T1000 (cell line): ENCODE results near the gene ST6GALNAC1.

ENCODE experiments used
- DNase-seq: peaks from one replicate; lab custom pipeline; 2025; ENCODE audit warnings: mixed read lengths; lab: John Stamatoyannopoulos, UW

ST6GALNAC1 gene

GRCh38 chr17:76643553-76644148 is at the start of gene ST6GALNAC1:
TSS of gene ST6GALNAC1 (minus strand) at chr17:76643757. CDS start at chr17:76643638, 119 bp downstream.
- no peak for DNase-seq

- DNase-seq: no peak
Measured at GRCh38 chr17:76691379-76692191, 48.0 kb upstream of the ST6GALNAC1 start.

- no peak for DNase-seq
Measured at GRCh38 chr17:76690596-76691280, 47.2 kb upstream of the ST6GALNAC1 start.

- no peak for DNase-seq
Measured at GRCh38 chr17:76689859-76690258, 46.3 kb upstream of the ST6GALNAC1 start.

- DNase-seq: no peak
Measured at GRCh38 chr17:76688165-76688622, 44.6 kb upstream of the ST6GALNAC1 start.

- DNase-seq: no peak
Measured at GRCh38 chr17:76687298-76688164, 44.0 kb upstream of the ST6GALNAC1 start.

GRCh38 chr17:76686538-76687297 is 43.2 kb upstream of the ST6GALNAC1 start:
- no peak for DNase-seq

GRCh38 chr17:76685846-76686245 is 42.3 kb upstream of the ST6GALNAC1 start:
- DNase-seq: no peak

GRCh38 chr17:76685366-76685765 is 41.8 kb upstream of the ST6GALNAC1 start:
- no peak for DNase-seq

GRCh38 chr17:76684756-76685155 is 41.2 kb upstream of the ST6GALNAC1 start:
- no peak for DNase-seq

GRCh38 chr17:76683921-76684745 is 40.6 kb upstream of the ST6GALNAC1 start:
- no peak for DNase-seq

GRCh38 chr17:76683011-76683755 is 39.6 kb upstream of the ST6GALNAC1 start:
- DNase-seq: no peak

GRCh38 chr17:76682296-76682695 is 38.7 kb upstream of the ST6GALNAC1 start:
- no peak for DNase-seq

- DNase-seq: no peak
Measured at GRCh38 chr17:76681222-76682137, 37.9 kb upstream of the ST6GALNAC1 start.

GRCh38 chr17:76679239-76679638 is 35.7 kb upstream of the ST6GALNAC1 start:
- no peak for DNase-seq

GRCh38 chr17:76678330-76678729 is 34.8 kb upstream of the ST6GALNAC1 start:
- no peak for DNase-seq

GRCh38 chr17:76677406-76677805 is 33.8 kb upstream of the ST6GALNAC1 start:
- no peak for DNase-seq

- DNase-seq: no peak
Measured at GRCh38 chr17:76676629-76677028, 33.1 kb upstream of the ST6GALNAC1 start.
